Measurements from ENCODE around the gene OGFOD3.
"Not testable (repeated sequence)": the region's sequence is repeated elsewhere in the genome, so short reads cannot be mapped to it uniquely, and the experiment has no call there.

Gene OGFOD3

GRCh38 chr17:82386255-82386831 lies 32.0 kb downstream of the OGFOD3 start:
- no peak for DNase-seq

DNA sequence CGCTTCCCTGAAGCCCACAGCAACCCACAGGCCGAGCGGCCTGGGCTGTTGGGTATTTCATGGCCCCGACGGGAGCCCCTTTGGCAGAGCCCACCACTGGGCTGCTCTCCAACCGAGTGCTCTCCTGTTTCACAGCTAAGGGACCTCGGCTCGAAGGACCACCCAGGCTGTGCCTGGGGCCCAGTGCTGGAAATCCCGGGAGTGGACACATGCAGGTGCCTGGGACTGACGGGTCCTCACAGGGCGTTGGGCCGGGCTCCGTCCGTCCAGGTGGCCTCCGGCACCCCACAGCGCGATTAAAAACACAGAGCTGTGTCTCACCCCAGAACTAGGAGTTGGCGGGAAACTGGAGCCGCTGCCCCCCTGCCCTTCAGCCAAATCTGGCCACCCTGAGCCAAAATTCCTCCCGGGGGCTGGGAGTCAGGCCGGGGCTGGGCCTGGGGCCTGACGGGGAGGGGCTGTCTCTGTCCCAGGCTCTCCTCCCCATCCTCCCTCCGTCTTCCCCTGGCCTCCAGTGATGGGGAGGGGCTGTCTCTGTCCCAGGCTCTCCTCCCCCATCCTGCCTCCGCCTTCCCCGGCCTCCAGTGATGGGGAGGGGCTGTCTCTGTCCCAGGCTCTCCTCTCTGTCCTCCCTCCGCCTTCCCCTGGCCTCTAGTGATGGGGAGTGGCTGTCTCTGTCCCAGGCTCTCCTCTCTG lies 32.7 kb downstream of the OGFOD3 start:
- no peak for DNase-seq

DNA sequence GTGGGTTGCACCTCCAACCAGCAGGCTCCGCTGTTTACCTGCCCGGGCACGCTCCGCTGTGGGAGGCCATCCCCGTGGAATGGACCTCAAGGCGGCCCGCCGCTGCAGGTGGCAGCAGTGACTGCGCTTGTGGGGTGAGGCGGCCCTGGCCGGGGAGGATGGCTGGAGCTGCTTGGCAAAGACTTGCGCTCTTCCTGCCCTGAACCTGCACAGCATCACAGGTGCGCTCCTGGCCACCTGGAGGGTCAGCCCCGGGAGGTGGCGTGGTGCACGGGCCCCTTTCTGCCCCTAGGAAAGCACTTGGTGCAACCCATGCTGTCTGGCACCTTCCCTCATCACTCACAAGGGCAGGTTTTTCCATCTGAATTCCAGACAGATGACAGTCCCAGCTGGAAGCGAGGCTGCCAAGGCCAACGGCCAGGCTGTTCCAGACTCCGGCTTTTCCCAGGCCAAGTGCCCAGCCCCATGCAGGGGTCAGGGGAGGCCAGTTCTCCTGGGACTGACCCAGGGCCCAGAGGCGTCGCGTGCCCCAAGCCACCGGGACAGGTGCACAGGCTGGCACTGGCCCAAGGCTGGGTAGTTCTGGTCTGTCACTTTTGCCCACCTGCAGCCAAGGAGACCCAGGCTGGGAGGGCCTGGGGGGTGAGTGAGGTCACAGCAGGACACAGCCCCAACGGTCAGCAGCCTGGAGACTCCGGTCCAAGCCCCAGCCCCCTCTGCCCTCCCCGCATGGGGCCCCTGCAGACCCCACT lies 33.5 kb downstream of the OGFOD3 start:
- DNase-seq, result peak; percentile 34

- peak; percentile 30 for DNase-seq
Observed at GRCh38 chr17:82384051-82384729, 34.2 kb downstream of the OGFOD3 start.

DNA sequence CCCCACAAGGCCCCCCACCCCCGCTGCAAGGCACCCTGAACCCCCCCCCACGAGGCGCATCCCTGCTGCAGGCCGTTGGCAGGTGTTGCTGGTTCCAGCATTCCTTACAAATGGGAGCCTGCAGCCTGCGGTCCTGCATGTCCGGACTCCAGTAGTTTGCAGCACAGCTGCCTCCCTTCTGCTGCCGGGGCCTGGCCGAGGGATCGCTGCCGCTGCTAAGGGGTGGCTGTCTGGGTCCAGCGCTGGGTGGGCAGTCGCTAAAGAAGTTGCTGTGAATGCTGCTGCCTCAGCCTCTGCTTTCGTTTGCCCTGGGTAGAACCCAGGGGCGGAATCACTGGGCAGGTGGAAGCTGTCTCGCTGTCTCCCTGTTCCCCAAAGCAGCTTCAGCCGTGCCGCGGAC lies 35.0 kb downstream of the OGFOD3 start:
- DNase-seq, result no peak

DNA sequence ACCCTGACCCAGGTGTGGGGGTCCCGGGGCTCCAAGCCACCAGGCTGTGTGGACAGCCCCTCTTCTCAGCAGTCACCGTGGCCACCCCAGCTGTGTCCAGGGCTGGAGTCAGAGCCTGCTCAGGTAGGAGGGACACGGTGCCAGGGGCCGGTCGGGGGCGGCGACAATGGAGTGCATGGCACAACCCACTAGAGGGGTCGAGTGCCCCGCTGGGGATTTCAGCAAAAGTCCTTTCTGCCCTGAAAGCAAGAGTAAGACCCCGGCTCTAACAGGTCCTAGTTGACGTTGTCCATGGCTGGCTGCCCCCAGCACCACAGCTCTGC lies 35.5 kb downstream of the OGFOD3 start:
- DNase-seq, result no peak

GRCh38 chr17:82382220-82382932 lies 36.0 kb downstream of the OGFOD3 start:
- not testable (repeated sequence) for DNase-seq

GRCh38 chr17:82381703-82382009 lies 36.7 kb downstream of the OGFOD3 start:
- not testable (repeated sequence) for DNase-seq

DNA sequence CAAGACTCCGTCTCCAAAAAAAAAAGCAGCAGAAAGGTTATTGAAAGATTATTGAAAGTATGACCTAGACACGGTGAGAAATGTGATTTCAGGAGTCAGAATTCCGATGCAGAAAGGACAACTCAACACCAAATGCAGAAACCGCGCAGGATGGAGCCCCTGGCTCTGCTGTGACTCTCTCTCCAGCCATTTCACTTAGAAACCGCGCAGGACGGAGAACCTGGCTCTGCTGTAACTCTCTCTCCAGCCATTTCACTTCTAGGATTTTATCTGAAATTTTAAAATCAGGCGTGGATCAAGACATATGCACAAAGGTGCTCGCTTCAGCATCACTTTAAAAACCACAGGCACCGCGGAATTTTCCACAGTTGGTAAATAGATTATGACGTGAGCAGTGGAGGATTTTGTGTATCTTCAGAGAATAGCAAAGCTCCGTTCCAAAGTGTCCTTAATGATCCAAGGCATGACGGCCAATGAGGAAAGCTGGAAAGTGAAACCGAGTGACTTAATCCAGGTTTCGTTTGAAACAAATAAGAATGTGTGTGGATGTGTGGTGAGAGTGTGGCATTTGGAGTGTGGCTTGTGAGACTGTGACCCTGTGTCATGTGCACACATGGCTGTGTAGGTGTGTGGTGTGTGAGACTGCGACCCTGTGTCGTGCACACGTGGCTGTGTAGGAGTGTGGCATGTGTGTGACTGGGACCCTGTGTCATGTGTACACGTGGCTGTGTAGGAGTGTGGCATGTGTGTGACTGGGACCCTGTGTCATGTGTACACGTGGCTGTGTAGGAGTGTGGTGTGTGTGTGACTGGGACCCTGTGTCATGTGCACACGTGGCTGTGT lies 37.3 kb downstream of the OGFOD3 start:
- no peak for DNase-seq

DNA sequence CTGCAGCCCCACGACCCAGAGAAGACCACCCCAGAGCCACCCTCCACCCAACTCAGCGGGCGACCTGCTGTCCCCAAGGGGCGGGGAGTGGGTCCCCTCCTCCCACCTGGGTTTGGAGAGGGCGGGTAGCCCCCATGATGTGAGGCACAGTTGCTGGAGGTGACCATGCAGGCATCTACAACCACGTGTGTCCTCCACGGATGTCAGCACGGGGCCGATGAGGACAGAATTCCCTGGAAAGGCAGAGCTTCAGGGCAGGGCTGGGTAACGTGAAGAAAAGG lies 39.7 kb downstream of the OGFOD3 start:
- no peak for DNase-seq

GRCh38 chr17:82377924-82378740 lies 40.3 kb downstream of the OGFOD3 start:
- no peak for DNase-seq

GRCh38 chr17:82377294-82377693 lies 41.1 kb downstream of the OGFOD3 start:
- not testable (repeated sequence) for DNase-seq

DNA sequence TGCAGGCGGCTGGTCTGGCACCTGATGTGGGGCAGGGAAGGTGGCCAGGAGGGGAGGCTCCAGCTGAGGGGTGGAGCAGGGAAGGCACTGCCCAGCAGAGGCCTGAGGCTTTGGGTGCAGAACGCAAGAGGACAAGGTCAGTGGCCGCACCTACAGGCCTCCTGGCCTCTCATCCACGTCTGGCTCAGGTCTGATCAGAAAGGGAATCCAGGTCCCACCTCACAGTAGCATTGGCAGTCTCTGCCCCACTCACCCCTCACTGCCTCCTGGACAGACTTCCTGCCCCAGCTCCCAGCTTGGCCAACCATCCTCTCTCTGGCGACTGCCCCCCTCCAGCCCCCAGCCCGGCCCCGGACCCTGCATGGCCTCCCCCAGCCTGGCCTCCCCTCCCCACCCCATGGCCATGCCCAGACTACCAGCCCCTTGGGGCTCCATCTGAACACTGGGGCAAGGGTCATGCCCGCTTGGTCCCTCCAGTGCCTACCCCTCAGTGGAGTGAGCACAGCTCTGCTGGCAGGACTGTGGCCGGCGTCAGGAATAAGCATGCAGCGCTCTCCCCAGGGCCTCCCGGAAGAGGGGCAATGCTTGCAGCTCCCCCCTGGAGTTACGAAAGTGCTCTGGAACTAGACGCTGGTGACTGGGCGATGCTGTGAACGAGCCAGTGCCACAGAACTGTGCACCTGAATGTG lies 42.2 kb downstream of the OGFOD3 start:
- no peak for DNase-seq

DNA sequence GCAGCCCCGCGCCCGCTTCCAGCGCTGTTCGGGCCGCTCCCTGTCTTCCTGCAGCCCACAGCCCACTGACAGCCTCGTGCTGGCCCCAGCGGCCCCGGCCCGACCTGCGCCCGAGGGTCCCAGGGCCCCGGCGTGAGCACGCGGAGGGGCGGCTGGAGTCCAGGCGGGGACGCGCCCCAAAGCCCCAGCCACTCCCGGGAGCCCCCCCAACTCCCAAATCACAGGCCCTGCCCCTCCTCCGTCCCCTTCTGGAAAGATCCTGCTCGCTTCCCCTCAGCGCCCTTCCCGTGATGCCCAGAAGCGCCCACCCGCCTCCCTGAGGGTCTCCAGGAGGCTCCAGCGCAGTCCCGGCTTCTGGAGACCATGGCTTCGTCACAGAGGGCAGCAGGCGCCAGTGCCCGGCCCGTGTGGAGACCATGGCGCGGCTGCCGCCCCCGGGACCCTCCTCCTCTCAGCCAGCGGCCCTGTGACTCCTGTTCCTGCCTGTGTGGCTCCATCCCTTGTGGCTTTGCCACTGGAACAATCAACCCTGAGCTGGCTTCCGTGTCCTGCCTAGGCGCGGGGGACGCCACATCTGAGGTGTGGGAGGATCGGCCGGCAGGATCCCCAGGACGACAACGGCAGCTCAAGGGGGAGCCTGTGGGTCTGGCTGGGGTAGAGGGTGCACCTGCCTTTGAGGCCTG lies 42.9 kb downstream of the OGFOD3 start:
- DNase-seq, result no peak

- no peak for DNase-seq
Observed at GRCh38 chr17:82374626-82375331, 43.6 kb downstream of the OGFOD3 start.

- no peak for DNase-seq
Observed at GRCh38 chr17:82373731-82374625, 44.4 kb downstream of the OGFOD3 start.

GRCh38 chr17:82373072-82373452 lies 45.3 kb downstream of the OGFOD3 start:
- not testable (repeated sequence) for DNase-seq

GRCh38 chr17:82372249-82373071 lies 45.9 kb downstream of the OGFOD3 start:
- no peak for DNase-seq

Data from NCI-H2171 (cell line).